Activated T-cell treated with anti-CD3 and anti-CD28 coated beads for 24 hours (primary cell): Measurements from ENCODE around the gene CETN1.

ENCODE experiments used
- DNase-seq: peaks from one replicate; pipeline ENCODE4 v3.0.0-alpha.2; 2020; ENCODE audit warnings: low read depth

CETN1 gene

DNA sequence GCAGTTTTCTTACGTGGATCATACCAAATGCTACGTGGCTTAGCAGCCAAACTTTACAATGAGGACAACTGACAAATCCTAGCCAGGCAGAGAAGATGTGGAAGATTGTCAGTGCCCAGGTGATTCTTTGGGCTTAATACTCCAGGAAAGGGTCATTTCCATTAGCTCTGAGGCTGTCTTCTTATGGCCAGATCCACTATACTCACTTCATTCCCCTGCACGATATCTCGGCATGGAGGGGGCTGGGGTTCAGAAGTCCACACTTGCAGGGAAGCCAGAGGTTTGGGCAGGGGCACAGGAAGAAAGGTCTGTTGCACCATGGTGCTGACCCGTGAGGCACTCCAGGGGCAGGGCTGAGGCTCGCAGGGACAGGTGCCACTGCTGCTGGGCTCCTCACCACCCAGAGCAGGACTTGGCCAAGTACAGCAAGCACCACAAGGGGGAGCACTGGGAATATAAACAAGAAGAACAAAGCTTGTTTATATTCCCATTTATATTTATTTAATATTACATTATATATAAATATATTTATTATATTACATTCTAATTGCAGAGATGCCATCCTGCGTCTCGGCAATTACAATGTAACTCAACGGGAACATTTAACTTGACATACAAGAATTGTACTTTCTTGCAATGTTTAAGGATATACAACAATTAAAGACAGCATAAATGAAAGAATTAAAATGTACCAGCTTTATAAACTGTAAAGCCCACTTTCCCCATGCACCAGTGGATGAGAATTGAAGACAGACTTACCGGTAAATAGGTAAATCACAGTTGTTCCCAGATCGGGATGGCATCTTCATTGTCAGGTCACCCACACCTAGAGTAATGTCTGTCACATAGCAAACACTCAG is 43.8 kb downstream of the CETN1 start:
- DNase-seq, result peak; percentile 35

DNA sequence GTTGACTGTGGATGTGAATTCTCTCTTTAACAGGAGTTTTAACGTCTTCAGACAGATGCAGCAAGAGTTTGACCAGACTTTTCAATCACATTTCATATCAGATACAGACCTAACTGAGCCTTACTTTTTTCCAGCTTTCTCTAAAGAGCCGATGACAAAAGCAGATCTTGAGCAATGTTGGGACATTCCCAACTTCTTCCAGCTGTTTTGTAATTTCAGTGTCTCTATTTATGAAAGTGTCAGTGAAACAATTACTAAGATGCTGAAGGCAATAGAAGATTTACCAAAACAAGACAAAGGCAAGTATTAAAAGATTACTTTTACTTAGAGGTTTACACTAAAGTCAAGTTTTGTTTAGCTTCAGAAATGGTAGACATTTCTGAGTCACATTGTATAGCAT is 47.1 kb downstream of the CETN1 start:
- DNase-seq, result no peak

DNA sequence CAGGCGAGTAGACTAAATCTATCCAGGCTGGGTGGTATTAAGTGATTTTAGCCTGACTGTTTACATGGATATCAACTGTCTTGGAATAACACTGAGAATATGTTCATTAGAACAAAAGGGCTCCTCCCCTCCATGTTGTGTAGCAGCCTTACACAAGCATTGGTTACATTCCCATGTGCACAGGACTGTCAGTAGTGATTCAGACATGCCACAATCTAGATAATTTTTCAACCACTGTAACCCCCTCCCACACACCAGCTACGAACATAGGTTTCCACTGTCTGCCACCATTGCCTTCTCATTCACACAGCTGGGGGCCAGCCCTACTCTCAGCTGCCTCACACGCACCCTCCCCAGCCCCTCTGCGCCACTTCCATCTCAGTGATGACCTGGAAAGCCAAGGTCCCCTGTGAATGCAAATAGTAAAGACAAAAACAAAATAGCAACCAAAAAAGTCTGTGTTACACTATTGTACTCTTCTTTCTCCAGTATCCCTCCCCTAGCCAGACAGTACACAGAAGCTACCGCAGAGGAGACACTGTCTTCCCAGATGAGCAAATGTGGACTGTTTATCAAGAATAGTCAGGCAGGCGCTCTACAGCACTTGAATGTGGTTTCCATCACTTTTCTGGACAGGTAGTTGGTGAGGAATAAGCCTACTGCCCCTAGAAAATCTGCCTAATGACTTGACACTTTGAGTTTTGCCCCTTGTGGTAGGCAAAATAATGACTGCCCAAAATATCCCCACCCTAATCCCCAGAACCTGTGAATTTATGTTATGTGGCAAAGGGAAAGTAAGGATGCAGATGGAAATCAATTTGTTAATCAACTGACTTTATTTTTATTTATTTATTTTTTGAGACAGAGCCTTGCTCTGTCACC is 49.3 kb downstream of the CETN1 start:
- no peak for DNase-seq

DNA sequence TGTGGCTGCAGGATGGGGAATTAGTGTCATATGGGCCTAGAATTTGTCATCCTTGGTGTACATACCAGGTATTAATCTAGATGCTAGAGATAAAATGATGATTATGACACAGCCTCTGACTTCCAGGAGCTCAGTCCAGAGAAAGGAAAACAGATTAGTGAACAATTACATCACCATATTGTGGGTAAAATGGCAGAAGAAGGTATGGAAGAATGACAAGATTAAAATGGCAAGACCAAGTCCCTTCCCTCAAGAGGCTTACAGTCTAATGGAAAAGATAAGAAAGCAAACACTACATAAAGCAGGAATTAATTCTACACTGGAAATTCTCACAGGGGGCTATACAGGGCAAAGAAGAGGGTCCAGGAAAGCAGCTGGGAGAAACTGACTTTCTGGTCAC is 51.4 kb downstream of the CETN1 start:
- DNase-seq, result no peak
